Keratinocyte (primary cell): ENCODE measurements around the gene ACTR5. TPM values are rescaled to one million over a fixed set of nuclear protein-coding genes. Genes with fewer than 3 reads are reported as not detected.

Experiments used
- DNase-seq: peaks from one replicate; pipeline ENCODE4 v3.0.0-alpha.2; 2011; ENCODE audit warnings: low read depth, missing footprints, low spot score
- FAIRE-seq: peaks from 2 replicates; lab custom pipeline; 2011; peaks lifted over from hg19 to GRCh38; lab: Jason Lieb, UNC
- H2AFZ ChIP-seq: 2 replicates; pipeline ENCODE4 v1.6.0; 2012; ENCODE audit warnings: low read length, control low read depth, inconsistent platforms; ENCODE audit not compliant: control insufficient read depth
- H3K27ac ChIP-seq: 2 replicates; pipeline ENCODE4 v1.5.1; 2011; ENCODE audit warnings: low read length; ENCODE audit not compliant: control insufficient read depth, insufficient read depth
- H3K27me3 ChIP-seq: 3 replicates; pipeline ENCODE4 v1.6.0; 2011; ENCODE audit warnings: low read length; ENCODE audit not compliant: control insufficient read depth, insufficient read depth; ENCODE audit errors: extremely low read depth
- H3K36me3 ChIP-seq, 2 experiments: 2 replicates in 1 of 2; 3 replicates in 1 of 2; pipeline ENCODE4 v1.5.1; 2011; ENCODE audit warnings: low read length in 2 of 2, mild to moderate bottlenecking in 1 of 2; ENCODE audit not compliant: control insufficient read depth in 2 of 2, insufficient read depth in 2 of 2; ENCODE audit errors: extremely low read depth in 1 of 2
- H3K4me1 ChIP-seq: 3 replicates; pipeline ENCODE4 v1.5.1; 2011; ENCODE audit warnings: low read length; ENCODE audit not compliant: control insufficient read depth, insufficient read depth; ENCODE audit errors: extremely low read depth
- H3K4me2 ChIP-seq: 3 replicates; pipeline ENCODE4 v1.6.0; 2011; ENCODE audit warnings: low read depth, low read length; ENCODE audit not compliant: control insufficient read depth, insufficient read depth; ENCODE audit errors: extremely low read depth
- H3K4me3 ChIP-seq, 3 experiments: fragments of 200-600 bp in 1 of 3; sonication (generic) in 1 of 3; 2 replicates in 2 of 3; 3 replicates in 1 of 3; pipeline ENCODE4 v1.5.1; 2011 to 2016; ENCODE audit warnings: low read length in 3 of 3, mild to moderate bottlenecking in 3 of 3, control low read depth in 2 of 3, inconsistent platforms in 1 of 3, low read depth in 1 of 3, mixed read lengths in 1 of 3, mixed run types in 1 of 3, moderate library complexity in 1 of 3; ENCODE audit not compliant: control insufficient read depth in 2 of 3, insufficient read depth in 2 of 3; ENCODE audit errors: extremely low read depth in 1 of 3
- H3K79me2 ChIP-seq: 2 replicates; pipeline ENCODE4 v1.6.0; 2012; ENCODE audit warnings: low read length; ENCODE audit not compliant: control insufficient read depth, insufficient read depth
- H3K9ac ChIP-seq: 3 replicates; pipeline ENCODE4 v1.6.0; 2011; ENCODE audit warnings: low read length; ENCODE audit not compliant: control insufficient read depth, insufficient read depth; ENCODE audit errors: extremely low read depth
- H3K9me1 ChIP-seq: 3 replicates; pipeline ENCODE4 v1.6.0; 2011; ENCODE audit warnings: low read length; ENCODE audit not compliant: control insufficient read depth, insufficient read depth; ENCODE audit errors: extremely low read depth
- H3K9me3 ChIP-seq: 2 replicates; pipeline ENCODE4 v1.5.1; 2012; ENCODE audit warnings: low read depth, low read length; ENCODE audit not compliant: control insufficient read depth
- H4K20me1 ChIP-seq: 3 replicates; pipeline ENCODE4 v1.6.0; 2011; ENCODE audit warnings: low read length; ENCODE audit not compliant: control insufficient read depth, insufficient read depth; ENCODE audit errors: extremely low read depth
- EZH2 ChIP-seq: IDR thresholded peaks from one replicate; pipeline ENCODE4 v1.6.1; 2012; ENCODE audit warnings: inconsistent platforms, mild to moderate bottlenecking, low read length, moderate library complexity
- dilution Hi-C: fragments of 300-500 bp; cut with MboI; formaldehyde crosslinking; loops from one replicate; pipeline ENCODE4 v1.7.0; 2020; ENCODE audit warnings: low sequenced_read_pairs; ENCODE audit not compliant: extremely low pct_ligation_motif_present
- polyA minus RNA-seq, 3 experiments: library from RNA; depleted of rRNA, polyadenylated mRNA; stranded (reverse); fragments of >200 nt; gene quantifications; 1 replicate in 1 of 3; 2 replicates in 1 of 3; 3 replicates in 1 of 3; pipeline ENCODE4 v1.2.3, GENCODE V29; 2011
- polyA plus RNA-seq, 5 experiments: library from polyadenylated mRNA; depleted of rRNA in 3 of 5; stranded (reverse) in 3 of 5; stranded (forward) in 1 of 5; unstranded in 1 of 5; fragments of >200 nt; gene quantifications; 1 replicate in 1 of 5; 2 replicates in 3 of 5; 3 replicates in 1 of 5; pipeline versions ENCODE4 v1.2.1 to v1.2.3, GENCODE V29; 2011 to 2012; ENCODE audit warnings: missing spikeins in 2 of 5, low read depth in 1 of 5, low replicate concordance in 1 of 5
- TF ChIP-seq, protein P1 (sequence below), 3 experiments: IDR thresholded peaks in 1 of 3; conservative IDR thresholded peaks in 1 of 3; optimal IDR thresholded peaks in 1 of 3; 2 replicates in 2 of 3; 3 replicates in 1 of 3; pipeline versions ENCODE3 to v1.5.1; 2011; ENCODE audit warnings: low read length in 3 of 3, mild to moderate bottlenecking in 3 of 3, moderate library complexity in 2 of 3, control low read depth in 1 of 3, inconsistent platforms in 1 of 3; ENCODE audit not compliant: insufficient read depth in 2 of 3; ENCODE audit errors: extremely low read depth in 1 of 3

Gene ACTR5
- polyA plus RNA-seq (9.7 to 10.1 TPM (median 9.9 TPM) in 3 replicates), polyA minus RNA-seq (6.4 to 7.5 TPM (median 6.8 TPM) in 3 replicates)
- polyA plus RNA-seq (2011; ENCODE audit: low read depth): 5.3 TPM
- 6.2 and 7.0 TPM in 2 replicates for polyA plus RNA-seq (2011; cell fraction: cytosol; rRNA removed)
- polyA plus RNA-seq (2011; cell fraction: nucleus; rRNA removed): 19.4 and 21.8 TPM in 2 replicates
- 6.5 TPM in 2 replicates for polyA plus RNA-seq (2012; ENCODE audit: low replicate concordance)
- 6.1 TPM for polyA minus RNA-seq (2011; cell fraction: cytosol; rRNA and poly(A)+ RNA removed)
- 7.4 and 9.7 TPM in 2 replicates for polyA minus RNA-seq (2011; cell fraction: nucleus; rRNA and poly(A)+ RNA removed)

GRCh38 chr20:38748097-38748860 is at the start of gene ACTR5:
TSS of gene ACTR5 (plus strand) at chr20:38748460. CDS start at chr20:38748479, 19 bp downstream.
- H3K4me2 ChIP-seq: peak within 1 kb of the TSS; percentile 87
- no peaks in the 10 kb centered on the region for H3K27me3 ChIP-seq
- no peaks in the 10 kb centered on the region for H3K9me1 ChIP-seq
- no peaks in the 10 kb centered on the region for H4K20me1 ChIP-seq
- H3K36me3 ChIP-seq: peaks cover 0 to 7% of the 10 kb centered on the region in 2 experiments
- peak within 1 kb of the TSS; percentile 70 to 78 (median 72) for H3K4me3 ChIP-seq
- H3K9me3 ChIP-seq: no peaks in the 10 kb centered on the region
- TF ChIP-seq EZH2: no peak
- dilution Hi-C loops: no loop called here
- peaks cover 13% of the 10 kb centered on the region for H3K4me1 ChIP-seq
- H2AFZ ChIP-seq: peak within 1 kb of the TSS; percentile 99
- peaks cover 4% of the 10 kb centered on the region for H3K79me2 ChIP-seq
- FAIRE-seq: no peak
- H3K9ac ChIP-seq: peak within 1 kb of the TSS; percentile 86
- H3K27ac ChIP-seq: peak within 1 kb of the TSS; percentile 87
- no peak for DNase-seq

DNA sequence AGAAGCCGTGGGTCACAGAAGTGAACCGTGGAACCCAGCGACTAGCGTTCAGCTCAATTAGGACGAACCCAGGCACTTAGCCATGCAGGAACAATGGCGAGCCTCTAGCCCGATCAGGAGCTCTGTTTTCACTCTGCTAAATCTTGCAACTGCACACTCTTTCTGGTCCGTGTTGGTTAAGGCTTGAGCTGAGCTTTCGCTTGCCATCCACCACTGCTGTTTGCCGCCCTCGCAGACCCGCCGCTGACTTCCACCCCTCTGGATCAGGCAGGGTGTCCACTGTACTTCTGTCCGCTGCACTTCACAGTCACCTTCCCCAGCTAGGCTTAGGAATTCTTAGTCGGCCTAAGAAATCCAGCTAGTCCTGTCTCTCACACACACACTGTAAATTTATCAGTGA is 49.7 kb upstream of the ACTR5 start:
- no peaks in the 10 kb centered on the region for H4K20me1 ChIP-seq
- H3K9me3 ChIP-seq: no peaks in the 10 kb centered on the region
- dilution Hi-C loops: no loop called here
- H2AFZ ChIP-seq: no peak overlapping the region
- no peak overlapping the region for H3K27ac ChIP-seq
- no peak overlapping the region for H3K4me2 ChIP-seq
- no peak for FAIRE-seq
- H3K9ac ChIP-seq: no peak overlapping the region
- DNase-seq: no peak
- H3K4me3 ChIP-seq: no peak overlapping the region
- H3K79me2 ChIP-seq: no peaks in the 10 kb centered on the region
- no peaks in the 10 kb centered on the region for H3K4me1 ChIP-seq
- peaks cover 13% of the 10 kb centered on the region for H3K27me3 ChIP-seq
- H3K9me1 ChIP-seq: no peaks in the 10 kb centered on the region
- TF ChIP-seq, protein P1, sequence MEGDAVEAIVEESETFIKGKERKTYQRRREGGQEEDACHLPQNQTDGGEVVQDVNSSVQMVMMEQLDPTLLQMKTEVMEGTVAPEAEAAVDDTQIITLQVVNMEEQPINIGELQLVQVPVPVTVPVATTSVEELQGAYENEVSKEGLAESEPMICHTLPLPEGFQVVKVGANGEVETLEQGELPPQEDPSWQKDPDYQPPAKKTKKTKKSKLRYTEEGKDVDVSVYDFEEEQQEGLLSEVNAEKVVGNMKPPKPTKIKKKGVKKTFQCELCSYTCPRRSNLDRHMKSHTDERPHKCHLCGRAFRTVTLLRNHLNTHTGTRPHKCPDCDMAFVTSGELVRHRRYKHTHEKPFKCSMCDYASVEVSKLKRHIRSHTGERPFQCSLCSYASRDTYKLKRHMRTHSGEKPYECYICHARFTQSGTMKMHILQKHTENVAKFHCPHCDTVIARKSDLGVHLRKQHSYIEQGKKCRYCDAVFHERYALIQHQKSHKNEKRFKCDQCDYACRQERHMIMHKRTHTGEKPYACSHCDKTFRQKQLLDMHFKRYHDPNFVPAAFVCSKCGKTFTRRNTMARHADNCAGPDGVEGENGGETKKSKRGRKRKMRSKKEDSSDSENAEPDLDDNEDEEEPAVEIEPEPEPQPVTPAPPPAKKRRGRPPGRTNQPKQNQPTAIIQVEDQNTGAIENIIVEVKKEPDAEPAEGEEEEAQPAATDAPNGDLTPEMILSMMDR (optimal IDR thresholded peaks at IDR 0.05 in 1 of 3, IDR thresholded peaks at IDR 0.05 in 1 of 3, conservative IDR thresholded peaks at IDR 0.05 in 1 of 3; ENCODE audit: extremely low read depth in 1 of 3, insufficient read depth in 2 of 3, low read length in 3 of 3): no peak
- TF ChIP-seq EZH2: no peak
- no peaks in the 10 kb centered on the region for H3K36me3 ChIP-seq
